Activated CD4-positive, alpha-beta T cell treated with anti-CD3 and anti-CD28 coated beads, Interleukin-2, amount 50 U/mL, for 48 hours (primary cell): Measurements from ENCODE around the gene ZNF446.
"Not testable (repeated sequence)": the region's sequence is repeated elsewhere in the genome, so short reads cannot be mapped to it uniquely, and the experiment has no call there.

ENCODE experiments used
- DNase-seq, 2 experiments: peaks; one replicate each; pipeline ENCODE4 v3.0.0-alpha.2; 2020

ZNF446 gene

DNA sequence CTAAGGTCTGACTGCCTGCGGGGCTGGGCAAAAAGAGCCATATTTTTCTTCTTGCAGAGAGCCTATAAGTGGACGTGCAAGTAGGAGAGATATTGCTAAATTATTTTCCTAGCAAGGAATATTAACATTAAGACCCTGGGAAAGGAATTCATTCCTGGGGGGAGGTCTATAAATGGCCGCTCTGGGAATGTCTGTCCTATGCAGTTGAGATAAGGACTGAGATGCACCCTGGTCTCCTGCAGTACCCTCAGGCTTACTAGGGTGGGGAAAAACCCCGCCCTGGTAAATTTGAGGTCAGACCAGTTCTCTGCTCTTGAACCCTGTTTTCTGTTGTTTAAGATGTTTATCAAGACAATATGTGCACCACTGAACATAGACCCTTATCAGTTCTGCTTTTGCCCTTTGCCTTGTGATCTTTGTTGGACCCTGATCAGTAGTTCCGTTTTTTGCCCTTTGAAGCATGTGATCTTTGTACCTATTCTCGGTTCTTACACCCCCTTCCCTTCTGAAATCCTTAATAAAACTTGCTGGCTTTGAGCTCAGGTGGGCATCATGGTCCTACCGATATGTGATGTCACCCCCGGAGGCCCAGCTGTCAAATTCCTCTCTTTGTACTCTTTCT lies 31.6 kb downstream of the ZNF446 start:
- not testable (repeated sequence) for DNase-seq

DNA sequence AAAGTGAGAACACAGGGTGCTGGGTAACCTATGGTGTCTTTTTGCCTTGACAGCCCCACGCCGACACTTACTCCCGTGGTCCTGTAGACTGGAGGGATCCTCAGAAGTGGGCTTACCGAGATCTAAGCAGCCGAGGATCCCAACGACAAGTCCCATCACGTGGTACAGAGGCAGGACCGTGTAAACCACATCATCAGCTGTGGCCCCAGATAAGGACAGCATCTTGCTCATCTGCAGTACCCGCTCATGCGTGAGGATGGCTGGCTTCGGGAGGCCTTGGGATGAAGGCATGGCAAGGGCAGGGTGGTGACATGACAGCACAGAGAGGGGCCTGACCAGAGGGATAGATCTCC lies 33.6 kb downstream of the ZNF446 start:
- DNase-seq, result no peak

- no peak for DNase-seq
Observed at GRCh38 chr19:58510084-58510862, 34.1 kb downstream of the ZNF446 start.

- DNase-seq, result no peak
Observed at GRCh38 chr19:58511353-58512208, 35.4 kb downstream of the ZNF446 start, which contains the start of gene SLC27A5. TSS of gene SLC27A5 (minus strand) at chr19:58511992. CDS start at chr19:58511955, 37 bp downstream.

- peak in 1 of 2 experiments; percentile 23 for DNase-seq
Observed at GRCh38 chr19:58513213-58513693, 37.1 kb downstream of the ZNF446 start.

- peak; percentile 96 to 97 for DNase-seq
Observed at GRCh38 chr19:58513694-58514563, 37.8 kb downstream of the ZNF446 start.

GRCh38 chr19:58514564-58515022 lies 38.4 kb downstream of the ZNF446 start:
- no peak for DNase-seq

- DNase-seq, result no peak
Observed at GRCh38 chr19:58515259-58515658, 39.1 kb downstream of the ZNF446 start.

GRCh38 chr19:58516246-58516836 lies 40.2 kb downstream of the ZNF446 start:
- DNase-seq, result no peak

GRCh38 chr19:58516964-58517833 lies 41.0 kb downstream of the ZNF446 start:
- DNase-seq, result no peak

GRCh38 chr19:58518256-58519086 lies 42.3 kb downstream of the ZNF446 start:
- peak in 1 of 2 experiments; percentile 38 for DNase-seq

GRCh38 chr19:58519087-58519354 lies 42.9 kb downstream of the ZNF446 start:
- peak; percentile 64 to 70 for DNase-seq

DNA sequence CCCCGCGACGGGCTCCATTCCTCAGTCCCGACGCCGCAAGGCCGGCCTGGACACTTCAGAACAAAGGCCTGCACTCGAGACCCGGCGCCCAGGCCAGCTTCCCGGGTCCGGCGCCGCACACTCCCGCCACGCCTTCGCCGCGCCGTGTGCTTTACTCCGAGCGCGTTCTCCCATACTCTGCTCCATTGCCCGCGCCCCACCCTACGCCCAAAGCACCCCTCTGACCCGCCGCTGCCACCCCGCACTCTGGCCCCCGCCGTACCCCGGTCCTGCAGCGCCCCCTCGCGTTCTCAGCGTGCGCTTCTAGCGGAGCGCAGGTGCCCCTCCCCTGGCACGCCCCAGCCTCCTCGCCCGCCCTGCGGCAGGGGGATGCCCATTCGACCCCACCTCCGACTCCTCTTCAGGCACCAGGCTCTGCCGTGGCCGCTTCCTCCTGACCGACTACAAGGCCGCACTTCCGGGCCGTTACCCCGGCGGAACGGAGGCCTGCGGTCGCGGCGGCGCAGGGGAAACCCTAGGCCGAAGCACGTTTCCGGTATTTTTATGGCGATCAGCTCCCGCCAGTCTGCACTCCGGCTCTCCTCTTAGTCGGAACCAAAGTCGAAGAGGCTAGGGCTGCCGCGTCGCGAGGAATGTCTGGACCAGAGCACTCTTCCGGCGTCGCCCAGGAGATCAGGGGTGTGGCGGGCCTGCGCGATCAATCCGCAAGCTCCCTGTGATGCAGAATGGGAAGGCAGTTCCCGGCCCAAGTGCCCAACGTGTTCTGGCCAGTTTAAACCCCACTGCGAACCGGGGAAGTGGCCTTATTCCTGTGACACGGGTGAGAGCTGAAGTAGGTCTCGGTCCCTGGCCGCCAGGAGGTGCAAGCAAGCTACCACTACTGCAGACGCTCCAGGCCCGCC lies 43.5 kb downstream of the ZNF446 start, which contains the start of gene ZBTB45:
Gene ZBTB45 (minus strand): TSS at position 456 of the 902 bp plus-strand sequence. CDS start 2,137 bp downstream, outside the sequence.
- DNase-seq, result peak; percentile 89 to 94

DNA sequence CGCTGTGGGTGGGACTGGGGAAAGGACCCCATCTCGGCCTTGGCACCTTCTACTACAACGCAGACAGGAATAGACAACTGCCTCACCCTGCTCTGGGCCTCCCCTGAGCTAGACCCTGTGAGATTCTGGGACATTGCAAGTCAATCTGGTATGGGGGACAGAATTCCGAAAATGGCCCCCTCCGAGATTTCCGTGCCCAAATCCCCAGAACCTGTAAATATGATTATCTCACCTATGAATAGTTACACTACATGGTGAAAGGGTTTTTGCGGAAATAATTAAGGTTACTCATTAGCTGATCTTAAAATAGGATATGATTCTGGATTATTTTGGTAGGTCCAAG lies 44.1 kb downstream of the ZNF446 start:
- no peak for DNase-seq

DNA sequence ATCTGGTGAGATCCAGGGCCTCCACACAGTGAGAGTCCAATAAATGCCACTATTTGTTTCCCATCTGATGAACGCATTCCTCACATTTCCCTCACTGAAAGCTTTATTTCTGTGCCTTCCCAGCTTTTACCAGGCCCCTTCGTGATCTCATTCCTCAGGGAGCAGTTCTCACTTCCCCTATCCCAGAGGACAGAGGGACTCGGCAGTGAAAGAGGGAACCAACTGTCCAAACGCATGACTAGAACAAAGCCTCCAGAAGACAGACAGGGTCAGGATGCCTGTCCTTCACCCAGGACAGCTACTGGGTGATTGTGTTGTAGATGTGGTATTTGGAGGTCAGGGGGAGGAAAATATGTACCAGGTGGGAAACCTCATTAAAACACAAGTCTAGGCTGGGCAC lies 45.5 kb downstream of the ZNF446 start:
- no peak for DNase-seq

GRCh38 chr19:58522709-58523108 lies 46.6 kb downstream of the ZNF446 start:
- DNase-seq, result no peak

GRCh38 chr19:58529405-58529804 lies 53.3 kb downstream of the ZNF446 start:
- no peak for DNase-seq
